Measurements from ENCODE around the gene WNT6. TPM values are rescaled to one million over a fixed set of nuclear protein-coding genes. Genes with fewer than 3 reads are reported as not detected.

WNT6 gene
- total RNA-seq, 1 experiment from 2014 or later, result 1.4 TPM

DNA sequence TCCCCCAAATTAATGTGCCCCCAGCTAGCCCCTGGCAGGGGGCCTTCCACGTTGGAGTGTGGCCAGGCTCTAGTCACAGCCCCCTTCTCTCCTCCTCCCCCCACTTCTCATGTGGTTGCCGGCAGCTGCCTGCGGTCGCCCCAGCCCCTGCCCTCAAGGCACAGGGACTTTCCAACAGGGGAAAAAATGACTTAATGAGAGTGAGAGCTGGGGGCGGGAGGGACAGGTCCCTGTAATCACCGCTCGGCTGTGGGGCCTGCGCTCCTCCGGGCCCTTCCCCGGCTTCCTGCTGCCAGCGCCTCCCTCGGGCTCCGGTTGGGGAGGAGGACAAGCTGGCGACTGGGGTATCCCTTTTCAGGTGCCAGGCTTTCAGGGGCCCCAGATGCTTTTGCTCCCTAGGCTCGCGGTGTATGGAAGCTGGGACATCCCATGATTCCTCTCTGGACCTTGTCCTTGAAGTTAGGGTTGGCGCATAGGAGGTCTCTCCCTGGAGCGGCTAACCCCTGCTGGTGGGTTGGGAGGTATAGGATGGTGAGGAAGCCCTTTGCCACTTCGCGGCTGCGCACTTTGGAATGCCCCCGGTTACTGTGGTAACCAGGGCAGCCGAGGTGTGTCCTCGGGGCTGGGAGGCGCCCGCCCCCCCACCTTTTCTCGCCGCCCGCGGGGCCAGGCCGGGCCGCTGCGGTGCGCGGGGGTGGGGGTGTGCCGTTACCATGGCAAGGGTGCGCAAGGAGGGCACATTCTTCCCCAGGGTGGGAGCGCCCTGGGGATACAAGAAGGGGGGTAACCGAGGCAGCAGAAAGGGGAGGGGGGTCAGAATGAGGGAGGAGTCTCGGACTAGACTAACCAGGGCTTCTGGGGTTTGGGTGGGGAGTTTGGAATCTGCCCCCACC lies 37.1 kb downstream of the WNT6 start:
- Histone ChIP-seq H3K36me3 (ENCODE audit: control insufficient read depth in 1 of 2, insufficient read depth in 2 of 2, low read length in 2 of 2) (no peaks in the 10 kb centered on the region), H3K9ac (ENCODE audit: low read length) (peak overlapping the region; percentile 82), H3K27ac (ENCODE audit: low read depth, low read length) (peak overlapping the region; percentile 92), H2AFZ (ENCODE audit: low read depth, low read length, poor library complexity, severe bottlenecking) (no peak overlapping the region), H3K4me2 (ENCODE audit: low read length) (peak overlapping the region; percentile 92), H3K79me2 (ENCODE audit: insufficient read depth, low read length) (no peaks in the 10 kb centered on the region; the same call in 1 of the 2 replicates), H3K9me3 (ENCODE audit: control insufficient read depth in 1 of 2, insufficient read depth in 1 of 2, low read depth in 1 of 2, low read length in 2 of 2) (no peaks in the 10 kb centered on the region), H3K9me2 (ENCODE audit: insufficient read depth) (no peaks in the 10 kb centered on the region), H3K4me3 (replicated peaks in 1 of 2; ENCODE audit: low read depth in 1 of 2, low read length in 2 of 2) (peak overlapping the region; percentile 37 to 76), H4K20me1 (ENCODE audit: insufficient read depth) (no peaks in the 10 kb centered on the region), H3K27me3 (ENCODE audit: insufficient read depth, low read length) (no peaks in the 10 kb centered on the region), H3K4me1 (ENCODE audit: control insufficient read depth in 1 of 2, insufficient read depth in 2 of 2, low read length in 2 of 2) (peaks cover 58 to 76% of the 10 kb centered on the region in 2 experiments)
- ATAC-seq (peak; percentile 54), DNase-seq (ENCODE audit: low read depth, low spot score) (no peak)
- intact Hi-C loops (cut with micrococcal nuclease), result no loop called here
- TF ChIP-seq POLR2AphosphoS5 (IDR thresholded peaks at IDR 0.05; ENCODE audit: low read depth, low read length), result peak; percentile 45; the same call in 1 of the 2 replicates
- TF ChIP-seq FOSL1 (IDR thresholded peaks at IDR 0.05; ENCODE audit: low read depth), result no peak
- TF ChIP-seq ELF1 (IDR thresholded peaks at IDR 0.05; ENCODE audit: borderline replicate concordance, low read depth), result no peak
- no peak for TF ChIP-seq EZH2phosphoT487 (IDR thresholded peaks at IDR 0.05; ENCODE audit: borderline replicate concordance)
- no peak for TF ChIP-seq YY1 (IDR thresholded peaks at IDR 0.05; ENCODE audit: extremely low read depth, insufficient replicate concordance, low read depth, low read length)
- no peak for TF ChIP-seq ZFX (IDR thresholded peaks at IDR 0.05)
- TF ChIP-seq, protein P1, sequence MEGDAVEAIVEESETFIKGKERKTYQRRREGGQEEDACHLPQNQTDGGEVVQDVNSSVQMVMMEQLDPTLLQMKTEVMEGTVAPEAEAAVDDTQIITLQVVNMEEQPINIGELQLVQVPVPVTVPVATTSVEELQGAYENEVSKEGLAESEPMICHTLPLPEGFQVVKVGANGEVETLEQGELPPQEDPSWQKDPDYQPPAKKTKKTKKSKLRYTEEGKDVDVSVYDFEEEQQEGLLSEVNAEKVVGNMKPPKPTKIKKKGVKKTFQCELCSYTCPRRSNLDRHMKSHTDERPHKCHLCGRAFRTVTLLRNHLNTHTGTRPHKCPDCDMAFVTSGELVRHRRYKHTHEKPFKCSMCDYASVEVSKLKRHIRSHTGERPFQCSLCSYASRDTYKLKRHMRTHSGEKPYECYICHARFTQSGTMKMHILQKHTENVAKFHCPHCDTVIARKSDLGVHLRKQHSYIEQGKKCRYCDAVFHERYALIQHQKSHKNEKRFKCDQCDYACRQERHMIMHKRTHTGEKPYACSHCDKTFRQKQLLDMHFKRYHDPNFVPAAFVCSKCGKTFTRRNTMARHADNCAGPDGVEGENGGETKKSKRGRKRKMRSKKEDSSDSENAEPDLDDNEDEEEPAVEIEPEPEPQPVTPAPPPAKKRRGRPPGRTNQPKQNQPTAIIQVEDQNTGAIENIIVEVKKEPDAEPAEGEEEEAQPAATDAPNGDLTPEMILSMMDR (IDR thresholded peaks at IDR 0.05 in 2 of 3, conservative IDR thresholded peaks at IDR 0.05 in 1 of 3; ENCODE audit: borderline replicate concordance in 1 of 3, insufficient read depth in 1 of 3, low read depth in 2 of 3, low read length in 2 of 3), result 0 out of 6 replicates have a peak, but pooled peaks of 1 of the 3 experiments have one; percentile 17
- no TSS peak for BruUV-seq (replicated peaks)
- POLR2A ChIA-PET, result interaction anchor here (1.1 to 1.2 kb wide), 2 partner anchors 18 to 20 kb away, joined by 3 to 7 read pairs; no protein-coding TSS in a partner anchor
- CTCF ChIA-PET, result interaction anchor here (1.0 to 10.3 kb wide), 7 partner anchors 9 to 258 kb away, joined by 3 to 278 read pairs (median 7); partner anchors contain the start of genes CDK5R2 and WNT10A
- RAD21 ChIA-PET (ENCODE audit: low non-redundant PET in 1 of 2, low total read pairs in 2 of 2, uncharacterized antibody in 2 of 2, unreplicated experiment in 2 of 2), result interaction anchor here (0.7 to 2.8 kb wide), 4 partner anchors 17 to 22 kb away, joined by 3 to 48 read pairs (median 18); no protein-coding TSS in a partner anchor

Measured in HCT116 (cell line).